ENCODE data around the gene VIM.

VIM gene

DNA sequence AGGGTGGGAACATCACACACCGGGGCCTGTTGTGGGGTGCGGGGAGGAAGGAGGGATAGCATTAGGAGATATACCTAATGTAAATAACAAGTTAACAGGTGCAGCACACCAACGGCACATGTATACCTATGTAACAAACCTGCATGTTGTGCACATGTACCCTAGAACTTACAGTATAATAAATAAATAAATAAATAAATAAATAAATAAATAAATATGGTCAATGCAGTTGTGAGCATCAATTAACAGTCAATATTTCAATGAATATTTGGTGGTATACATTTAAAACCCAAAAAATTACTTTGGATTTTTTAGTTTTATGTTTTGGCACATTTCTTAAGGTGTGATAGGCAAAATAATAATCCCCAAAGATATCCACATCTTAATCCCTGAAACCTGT is 42.2 kb upstream of the VIM start (continued):
- TF ChIP-seq, protein P1, sequence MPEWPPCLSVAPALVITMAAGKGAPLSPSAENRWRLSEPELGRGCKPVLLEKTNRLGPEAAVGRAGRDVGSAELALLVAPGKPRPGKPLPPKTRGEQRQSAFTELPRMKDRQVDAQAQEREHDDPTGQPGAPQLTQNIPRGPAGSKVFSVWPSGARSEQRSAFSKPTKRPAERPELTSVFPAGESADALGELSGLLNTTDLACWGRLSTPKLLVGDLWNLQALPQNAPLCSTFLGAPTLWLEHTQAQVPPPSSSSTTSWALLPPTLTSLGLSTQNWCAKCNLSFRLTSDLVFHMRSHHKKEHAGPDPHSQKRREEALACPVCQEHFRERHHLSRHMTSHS (tag by site-specific recombination; IDR thresholded peaks at IDR 0.05), result no peak
- TF ChIP-seq ZNF138 (tag by site-specific recombination; IDR thresholded peaks at IDR 0.05; ENCODE audit: borderline replicate concordance) (0 out of 2 replicates have a peak, but pooled peaks have one; percentile 70), YY1 (tag by site-specific recombination; IDR thresholded peaks at IDR 0.05) (no peak), ZNF174 (tag by site-specific recombination; IDR thresholded peaks at IDR 0.05) (no peak), ZNF423 (tag by site-specific recombination; IDR thresholded peaks at IDR 0.05) (no peak), BCL11B (tag by site-specific recombination; IDR thresholded peaks at IDR 0.05; ENCODE audit: low read depth) (no peak), KLF16 (tag by site-specific recombination; IDR thresholded peaks at IDR 0.05) (no peak), ZNF354C (tag by site-specific recombination; IDR thresholded peaks at IDR 0.05; ENCODE audit: borderline replicate concordance, low read depth) (peak; percentile 88; the same call in 1 of the 2 replicates), ZNF549 (tag by site-specific recombination; IDR thresholded peaks at IDR 0.05) (no peak), ZNF19 (tag by site-specific recombination; IDR thresholded peaks at IDR 0.05; ENCODE audit: low read depth) (0 out of 2 replicates have a peak, but pooled peaks have one; percentile 67), RBAK (tag by site-specific recombination; IDR thresholded peaks at IDR 0.05) (no peak; the same call in 1 of the 2 replicates), ZNF621 (tag by site-specific recombination; IDR thresholded peaks at IDR 0.05) (no peak), ZIC2 (tag by site-specific recombination; IDR thresholded peaks at IDR 0.05) (no peak), ZNF530 (tag by site-specific recombination; IDR thresholded peaks at IDR 0.05; ENCODE audit: low read depth) (0 out of 2 replicates have a peak, but pooled peaks have one; percentile 39), ZNF394 (tag by site-specific recombination; IDR thresholded peaks at IDR 0.05; ENCODE audit: borderline replicate concordance) (peak; percentile 95), ZNF121 (tag by site-specific recombination; IDR thresholded peaks at IDR 0.05) (no peak), ZNF114 (tag by site-specific recombination; IDR thresholded peaks at IDR 0.05) (no peak), ZNF416 (tag by site-specific recombination; IDR thresholded peaks at IDR 0.05) (no peak), ZFHX2 (tag by site-specific recombination; conservative IDR thresholded peaks at IDR 0.05) (no peak), ZNF768 (tag by site-specific recombination; IDR thresholded peaks at IDR 0.05) (no peak), ZNF561 (tag by site-specific recombination; IDR thresholded peaks at IDR 0.05; ENCODE audit: borderline replicate concordance) (no peak), ZNF473 (tag by site-specific recombination; IDR thresholded peaks at IDR 0.05) (no peak), ZNF248 (tag by site-specific recombination; IDR thresholded peaks at IDR 0.05) (no peak), REPIN1 (tag by site-specific recombination; IDR thresholded peaks at IDR 0.05; ENCODE audit: low read depth) (no peak), ZNF146 (tag by site-specific recombination; IDR thresholded peaks at IDR 0.05) (no peak), ZNF629 (tag by site-specific recombination; IDR thresholded peaks at IDR 0.05) (peak; percentile 56; the same call in 1 of the 2 replicates), ZXDB (tag by site-specific recombination; IDR thresholded peaks at IDR 0.05) (peak; percentile 66), ZNF76 (tag by site-specific recombination; IDR thresholded peaks at IDR 0.05; ENCODE audit: borderline replicate concordance, low read depth) (no peak), ZNF48 (tag by site-specific recombination; IDR thresholded peaks at IDR 0.05) (no peak)
- TF ChIP-seq, protein P2, sequence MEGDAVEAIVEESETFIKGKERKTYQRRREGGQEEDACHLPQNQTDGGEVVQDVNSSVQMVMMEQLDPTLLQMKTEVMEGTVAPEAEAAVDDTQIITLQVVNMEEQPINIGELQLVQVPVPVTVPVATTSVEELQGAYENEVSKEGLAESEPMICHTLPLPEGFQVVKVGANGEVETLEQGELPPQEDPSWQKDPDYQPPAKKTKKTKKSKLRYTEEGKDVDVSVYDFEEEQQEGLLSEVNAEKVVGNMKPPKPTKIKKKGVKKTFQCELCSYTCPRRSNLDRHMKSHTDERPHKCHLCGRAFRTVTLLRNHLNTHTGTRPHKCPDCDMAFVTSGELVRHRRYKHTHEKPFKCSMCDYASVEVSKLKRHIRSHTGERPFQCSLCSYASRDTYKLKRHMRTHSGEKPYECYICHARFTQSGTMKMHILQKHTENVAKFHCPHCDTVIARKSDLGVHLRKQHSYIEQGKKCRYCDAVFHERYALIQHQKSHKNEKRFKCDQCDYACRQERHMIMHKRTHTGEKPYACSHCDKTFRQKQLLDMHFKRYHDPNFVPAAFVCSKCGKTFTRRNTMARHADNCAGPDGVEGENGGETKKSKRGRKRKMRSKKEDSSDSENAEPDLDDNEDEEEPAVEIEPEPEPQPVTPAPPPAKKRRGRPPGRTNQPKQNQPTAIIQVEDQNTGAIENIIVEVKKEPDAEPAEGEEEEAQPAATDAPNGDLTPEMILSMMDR (tag by site-specific recombination; IDR thresholded peaks at IDR 0.05), result no peak
- TF ChIP-seq, protein P3, sequence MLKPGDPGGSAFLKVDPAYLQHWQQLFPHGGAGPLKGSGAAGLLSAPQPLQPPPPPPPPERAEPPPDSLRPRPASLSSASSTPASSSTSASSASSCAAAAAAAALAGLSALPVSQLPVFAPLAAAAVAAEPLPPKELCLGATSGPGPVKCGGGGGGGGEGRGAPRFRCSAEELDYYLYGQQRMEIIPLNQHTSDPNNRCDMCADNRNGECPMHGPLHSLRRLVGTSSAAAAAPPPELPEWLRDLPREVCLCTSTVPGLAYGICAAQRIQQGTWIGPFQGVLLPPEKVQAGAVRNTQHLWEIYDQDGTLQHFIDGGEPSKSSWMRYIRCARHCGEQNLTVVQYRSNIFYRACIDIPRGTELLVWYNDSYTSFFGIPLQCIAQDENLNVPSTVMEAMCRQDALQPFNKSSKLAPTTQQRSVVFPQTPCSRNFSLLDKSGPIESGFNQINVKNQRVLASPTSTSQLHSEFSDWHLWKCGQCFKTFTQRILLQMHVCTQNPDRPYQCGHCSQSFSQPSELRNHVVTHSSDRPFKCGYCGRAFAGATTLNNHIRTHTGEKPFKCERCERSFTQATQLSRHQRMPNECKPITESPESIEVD (tag by site-specific recombination; IDR thresholded peaks at IDR 0.05), result no peak
- TF ChIP-seq, protein P4, sequence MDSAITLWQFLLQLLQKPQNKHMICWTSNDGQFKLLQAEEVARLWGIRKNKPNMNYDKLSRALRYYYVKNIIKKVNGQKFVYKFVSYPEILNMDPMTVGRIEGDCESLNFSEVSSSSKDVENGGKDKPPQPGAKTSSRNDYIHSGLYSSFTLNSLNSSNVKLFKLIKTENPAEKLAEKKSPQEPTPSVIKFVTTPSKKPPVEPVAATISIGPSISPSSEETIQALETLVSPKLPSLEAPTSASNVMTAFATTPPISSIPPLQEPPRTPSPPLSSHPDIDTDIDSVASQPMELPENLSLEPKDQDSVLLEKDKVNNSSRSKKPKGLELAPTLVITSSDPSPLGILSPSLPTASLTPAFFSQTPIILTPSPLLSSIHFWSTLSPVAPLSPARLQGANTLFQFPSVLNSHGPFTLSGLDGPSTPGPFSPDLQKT (IDR thresholded peaks at IDR 0.05; ENCODE audit: borderline replicate concordance, low read depth, low read length), result no peak
- TF ChIP-seq, protein P5, sequence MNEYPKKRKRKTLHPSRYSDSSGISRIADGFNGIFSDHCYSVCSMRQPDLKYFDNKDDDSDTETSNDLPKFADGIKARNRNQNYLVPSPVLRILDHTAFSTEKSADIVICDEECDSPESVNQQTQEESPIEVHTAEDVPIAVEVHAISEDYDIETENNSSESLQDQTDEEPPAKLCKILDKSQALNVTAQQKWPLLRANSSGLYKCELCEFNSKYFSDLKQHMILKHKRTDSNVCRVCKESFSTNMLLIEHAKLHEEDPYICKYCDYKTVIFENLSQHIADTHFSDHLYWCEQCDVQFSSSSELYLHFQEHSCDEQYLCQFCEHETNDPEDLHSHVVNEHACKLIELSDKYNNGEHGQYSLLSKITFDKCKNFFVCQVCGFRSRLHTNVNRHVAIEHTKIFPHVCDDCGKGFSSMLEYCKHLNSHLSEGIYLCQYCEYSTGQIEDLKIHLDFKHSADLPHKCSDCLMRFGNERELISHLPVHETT (tag by site-specific recombination; IDR thresholded peaks at IDR 0.05), result no peak
- TF ChIP-seq, protein P6, sequence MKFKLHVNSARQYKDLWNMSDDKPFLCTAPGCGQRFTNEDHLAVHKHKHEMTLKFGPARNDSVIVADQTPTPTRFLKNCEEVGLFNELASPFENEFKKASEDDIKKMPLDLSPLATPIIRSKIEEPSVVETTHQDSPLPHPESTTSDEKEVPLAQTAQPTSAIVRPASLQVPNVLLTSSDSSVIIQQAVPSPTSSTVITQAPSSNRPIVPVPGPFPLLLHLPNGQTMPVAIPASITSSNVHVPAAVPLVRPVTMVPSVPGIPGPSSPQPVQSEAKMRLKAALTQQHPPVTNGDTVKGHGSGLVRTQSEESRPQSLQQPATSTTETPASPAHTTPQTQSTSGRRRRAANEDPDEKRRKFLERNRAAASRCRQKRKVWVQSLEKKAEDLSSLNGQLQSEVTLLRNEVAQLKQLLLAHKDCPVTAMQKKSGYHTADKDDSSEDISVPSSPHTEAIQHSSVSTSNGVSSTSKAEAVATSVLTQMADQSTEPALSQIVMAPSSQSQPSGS (tag by site-specific recombination; IDR thresholded peaks at IDR 0.05; ENCODE audit: low read depth), result no peak

Measured in HEK293 (cell line).